CD8-positive, alpha-beta memory T cell (primary cell): ENCODE measurements around the gene TMEM151A. TPM values are rescaled to one million over a fixed set of nuclear protein-coding genes. Genes with fewer than 3 reads are reported as not detected.

Experiments used
- polyA plus RNA-seq: library from polyadenylated mRNA; unstranded; fragments of 300-500 nt; fragmentation: Illumina TruSeq; gene quantifications from one replicate; pipeline ENCODE4 v1.2.3, GENCODE V29; 2021
- total RNA-seq, 2 experiments: library from RNA; stranded (reverse); gene quantifications; one replicate each; pipeline ENCODE4 v1.2.3, GENCODE V29; 2021

Gene TMEM151A
- total and polyA plus RNA-seq, 3 experiments from 2014 or later, result not detected

Other genes starting within 250 kb of the TMEM151A start
- gene GAL3ST3, start 242.7 kb upstream of the TMEM151A start, total RNA-seq, result not detected
- not detected for gene GAL3ST3, start 242.7 kb upstream of the TMEM151A start, polyA plus RNA-seq
- gene SF3B2, start 239.5 kb upstream of the TMEM151A start, total RNA-seq, result 100 to 1,000 TPM; 261 to 274 TPM
- gene SF3B2, start 239.5 kb upstream of the TMEM151A start, polyA plus RNA-seq, result 134 TPM
- gene PACS1, start 221.6 kb upstream of the TMEM151A start, total RNA-seq, result 10 to 100 TPM; 73.3 to 77.4 TPM
- gene PACS1, start 221.6 kb upstream of the TMEM151A start, polyA plus RNA-seq, result 86.1 TPM
- gene KLC2, start 34.2 kb upstream of the TMEM151A start, total RNA-seq, result 10 to 100 TPM; 61.6 to 65.9 TPM
- gene KLC2, start 34.2 kb upstream of the TMEM151A start, polyA plus RNA-seq, result 11.9 TPM
- 100 to 1,000 TPM; 119 to 125 TPM for gene RAB1B, start 23.3 kb upstream of the TMEM151A start, total RNA-seq
- 18.6 TPM for gene RAB1B, start 23.3 kb upstream of the TMEM151A start, polyA plus RNA-seq
- 1 to 10 TPM; 2.7 to 2.8 TPM for gene CNIH2, start 13.7 kb upstream of the TMEM151A start, total RNA-seq
- not detected for gene CNIH2, start 13.7 kb upstream of the TMEM151A start, polyA plus RNA-seq
- gene YIF1A, start 2.8 kb upstream of the TMEM151A start, total RNA-seq, result 10 to 100 TPM; 96.5 to 97.3 TPM
- gene YIF1A, start 2.8 kb upstream of the TMEM151A start, polyA plus RNA-seq, result 61.7 TPM
- gene CD248, start 25.1 kb downstream of the TMEM151A start, total RNA-seq, result 1 to 10 TPM; 2.9 to 3.1 TPM
- 18.9 TPM for gene CD248, start 25.1 kb downstream of the TMEM151A start, polyA plus RNA-seq
- 1 to 10 TPM; 1.5 to 1.7 TPM for gene RIN1, start 44.5 kb downstream of the TMEM151A start, total RNA-seq
- 2.3 TPM for gene RIN1, start 44.5 kb downstream of the TMEM151A start, polyA plus RNA-seq
- 10 to 100 TPM; 66.1 to 66.5 TPM for gene BRMS1, start 53.2 kb downstream of the TMEM151A start, total RNA-seq
- gene BRMS1, start 53.2 kb downstream of the TMEM151A start, polyA plus RNA-seq, result 76.4 TPM
- gene B4GAT1, start 55.7 kb downstream of the TMEM151A start, total RNA-seq, result 10 to 100 TPM; 11.1 to 13.0 TPM
- 13.3 TPM for gene B4GAT1, start 55.7 kb downstream of the TMEM151A start, polyA plus RNA-seq
- gene SLC29A2, start 79.9 kb downstream of the TMEM151A start, total RNA-seq, result 1 to 10 TPM; 7.9 to 8.5 TPM
- gene SLC29A2, start 79.9 kb downstream of the TMEM151A start, polyA plus RNA-seq, result 1.9 TPM
- gene NPAS4, start 129.1 kb downstream of the TMEM151A start, total RNA-seq, result not detected
- not detected for gene NPAS4, start 129.1 kb downstream of the TMEM151A start, polyA plus RNA-seq
- gene MRPL11, start 147.0 kb downstream of the TMEM151A start, total RNA-seq, result 100 to 1,000 TPM; 148 to 152 TPM
- gene MRPL11, start 147.0 kb downstream of the TMEM151A start, polyA plus RNA-seq, result 86.9 TPM
- gene PELI3, start 175.0 kb downstream of the TMEM151A start, total RNA-seq, result 1 to 10 TPM; 5.3 to 6.6 TPM
- gene PELI3, start 175.0 kb downstream of the TMEM151A start, polyA plus RNA-seq, result 7.0 TPM
- gene DPP3, start 188.5 kb downstream of the TMEM151A start, total RNA-seq, result 10 to 100 TPM; 67.7 to 80.1 TPM
- 32.5 TPM for gene DPP3, start 188.5 kb downstream of the TMEM151A start, polyA plus RNA-seq
- gene BBS1, start 218.7 kb downstream of the TMEM151A start, total RNA-seq, result 10 to 100 TPM; 17.7 to 21.2 TPM
- 15.6 TPM for gene BBS1, start 218.7 kb downstream of the TMEM151A start, polyA plus RNA-seq